HG03575 (cell line): Measurements from ENCODE around the gene C3orf18.

ENCODE experiments used
- ATAC-seq: cut with Tn5 transposase; IDR thresholded peaks from one replicate; pipeline ENCODE4 v1.9.1; 2021; ENCODE audit not compliant: unreplicated experiment, insufficient number of reproducible peaks, low FRiP score; ENCODE audit errors: extremely low read depth

C3orf18 gene

DNA sequence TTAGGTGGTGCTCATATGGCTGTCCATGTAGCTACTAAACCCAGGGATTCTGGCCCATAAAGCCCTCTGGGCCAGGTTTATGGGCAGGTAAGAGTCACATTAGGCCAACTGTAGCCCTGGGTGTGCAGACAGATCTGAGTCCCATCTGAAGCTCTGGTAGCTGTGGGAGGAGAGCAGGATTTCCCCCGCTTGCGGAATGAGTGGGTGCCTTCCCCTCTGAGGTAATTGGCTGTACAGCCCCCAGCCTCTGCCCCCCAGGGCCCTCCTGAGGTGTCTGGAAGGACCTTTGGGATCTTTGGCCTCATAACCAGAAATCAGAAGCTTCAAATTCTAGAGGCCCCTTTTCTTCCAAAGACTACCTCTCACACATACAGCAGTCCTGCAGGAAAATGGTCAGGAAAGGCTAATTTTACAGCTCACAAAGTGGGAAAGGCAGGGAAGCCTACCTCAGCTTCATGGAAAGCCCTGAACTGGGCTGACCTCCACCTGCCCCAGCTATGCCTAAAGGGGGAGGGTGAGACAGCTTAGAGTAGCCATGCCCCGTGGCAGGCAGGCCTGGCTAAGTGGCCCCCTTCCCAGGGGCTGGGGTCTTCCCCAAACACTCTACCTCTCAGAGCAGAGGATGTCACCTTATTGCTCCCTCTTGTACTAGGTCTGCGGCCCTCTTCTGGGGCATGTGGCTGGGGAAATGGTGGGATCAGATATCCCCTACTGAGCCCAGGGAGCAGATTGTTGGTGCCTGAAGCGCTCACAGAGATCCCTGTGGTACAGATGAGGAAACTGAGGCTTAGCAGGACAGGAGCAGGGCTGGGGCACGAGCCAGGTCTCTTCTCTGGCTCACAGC lies 18.6 kb upstream of the C3orf18 start:
- no peak for ATAC-seq

DNA sequence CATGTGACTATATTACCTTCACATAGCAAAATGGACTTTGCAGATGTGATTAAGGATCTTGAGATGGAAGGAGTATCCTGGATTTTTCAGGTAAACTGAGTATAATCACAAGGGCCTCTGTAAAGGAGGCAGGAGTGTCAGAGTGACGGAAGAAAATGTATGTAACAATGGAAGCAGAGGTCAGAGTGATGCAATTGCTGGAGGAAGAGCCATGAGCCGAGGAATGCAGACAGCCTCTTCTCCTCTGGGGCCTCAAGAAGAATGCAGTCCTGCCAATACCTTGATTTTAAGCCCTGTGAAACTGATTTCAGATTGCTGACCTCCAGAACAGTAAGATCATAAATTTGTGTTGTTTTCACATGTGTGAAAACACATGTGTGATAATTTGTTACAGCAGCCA lies 16.8 kb upstream of the C3orf18 start:
- ATAC-seq: no peak

DNA sequence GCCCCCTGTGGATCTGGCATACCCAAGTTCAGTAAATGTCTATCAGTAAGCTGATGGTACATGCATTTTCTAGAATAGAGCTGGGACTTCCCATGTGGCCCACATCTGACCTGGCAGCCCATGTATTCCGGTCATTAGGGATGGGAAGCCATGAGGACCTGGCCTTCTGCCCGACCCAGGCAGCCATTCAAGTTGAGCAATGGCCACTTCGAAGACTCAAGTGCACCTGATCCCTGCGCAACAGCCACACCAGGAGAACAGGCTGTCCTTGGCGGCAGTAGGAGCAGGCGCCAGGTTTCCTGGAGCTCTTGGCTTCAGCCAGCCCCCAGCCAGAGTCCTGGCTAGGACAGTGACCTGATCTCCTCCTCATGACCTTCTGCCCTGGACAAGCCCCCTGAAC lies 16.4 kb upstream of the C3orf18 start:
- ATAC-seq: no peak

DNA sequence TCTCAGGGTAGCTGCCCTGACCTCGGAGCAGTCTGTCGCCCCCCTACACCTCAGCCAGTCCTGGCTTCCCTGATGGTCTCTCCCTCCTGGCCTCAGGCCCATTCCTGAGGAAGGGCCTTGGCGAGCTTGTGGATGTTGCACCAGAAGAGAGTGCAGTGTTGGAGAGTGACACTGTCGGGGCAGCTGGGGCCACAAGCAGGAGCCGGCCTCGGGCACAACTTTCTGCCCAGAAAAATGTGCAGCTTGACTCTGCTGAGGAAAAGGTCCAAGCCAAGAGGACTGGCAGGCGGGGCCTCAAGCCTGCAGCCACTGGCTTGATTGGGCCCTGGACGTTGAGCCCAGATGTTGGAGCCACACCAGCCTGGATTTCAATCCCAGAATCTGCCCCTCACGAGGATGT lies 14.5 kb upstream of the C3orf18 start:
- no peak for ATAC-seq

DNA sequence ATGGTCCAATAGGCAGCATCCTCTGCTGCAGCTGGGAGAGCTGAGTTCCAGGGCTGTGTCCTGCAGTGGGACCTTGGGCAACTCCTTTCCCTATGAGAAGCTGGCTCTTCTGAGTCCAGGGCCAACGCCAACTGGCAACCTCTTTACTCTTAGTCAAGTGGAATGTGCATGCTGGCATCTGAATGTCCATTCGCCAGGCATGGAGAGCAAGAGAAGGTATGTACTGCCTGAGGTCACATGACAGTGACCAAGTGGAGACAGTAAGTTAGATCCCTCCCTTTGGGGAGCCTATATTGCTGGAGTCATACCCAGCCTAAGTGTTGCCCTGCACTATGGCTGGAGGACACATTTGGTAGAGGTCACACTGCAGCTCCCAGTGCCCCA lies 13.9 kb upstream of the C3orf18 start:
- ATAC-seq: no peak

DNA sequence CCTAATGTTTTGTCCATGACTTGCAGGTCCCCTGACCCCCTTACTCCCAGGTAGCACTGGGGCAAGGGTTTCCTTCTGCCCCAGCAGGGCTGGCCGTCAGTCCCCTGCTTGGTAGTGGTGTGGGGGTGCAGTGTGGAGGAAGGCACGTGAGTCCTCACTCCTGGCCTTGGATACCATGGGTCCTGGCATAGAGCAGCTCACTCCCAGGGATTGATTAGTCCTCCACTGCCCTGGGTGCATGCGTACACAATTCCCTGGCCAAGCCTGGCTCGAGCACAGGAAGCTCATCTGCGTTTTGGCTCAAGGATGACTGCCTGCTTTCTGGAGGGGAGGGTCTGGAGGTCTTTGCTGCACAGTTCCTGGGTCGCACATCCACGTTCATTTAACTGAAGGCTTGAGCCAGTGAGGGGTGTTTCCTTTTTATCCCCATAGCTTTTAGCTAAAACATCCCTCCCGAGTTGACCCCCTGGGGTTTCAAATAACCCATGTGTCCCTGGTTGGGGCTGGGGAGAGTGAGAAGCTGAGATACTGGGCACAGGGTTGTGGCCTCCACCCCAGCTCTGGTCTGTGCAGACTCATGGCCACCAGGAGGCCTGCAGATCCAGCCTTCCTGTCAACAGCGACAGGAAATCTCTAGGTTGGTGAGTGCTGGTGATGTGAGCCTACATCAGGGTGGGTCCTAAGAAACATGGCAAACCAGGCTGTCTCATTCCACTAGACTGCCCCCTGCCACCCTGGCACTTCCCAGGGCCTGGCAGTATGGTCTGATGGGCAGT lies 13.3 kb upstream of the C3orf18 start:
- no peak for ATAC-seq

DNA sequence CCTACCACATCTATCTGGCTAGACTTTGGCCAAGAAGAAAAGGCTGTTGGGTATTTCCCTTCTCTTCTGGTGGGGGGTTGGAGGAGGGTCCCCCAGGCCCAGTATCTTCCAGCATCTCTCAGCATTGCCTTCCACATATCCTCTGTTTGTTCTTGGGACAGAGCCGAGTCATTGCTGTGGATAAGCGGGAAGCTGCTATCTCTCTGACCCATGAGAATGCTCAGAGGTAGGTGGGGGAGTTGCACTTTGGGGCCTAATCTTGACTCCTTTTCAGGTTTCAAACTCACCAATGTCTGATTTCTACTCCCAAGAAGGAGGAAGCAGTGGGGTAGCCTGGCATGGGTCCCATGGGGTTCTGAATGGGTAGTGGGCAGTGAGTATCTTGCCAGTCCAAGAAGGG lies 9.8 kb upstream of the C3orf18 start:
- no peak for ATAC-seq

DNA sequence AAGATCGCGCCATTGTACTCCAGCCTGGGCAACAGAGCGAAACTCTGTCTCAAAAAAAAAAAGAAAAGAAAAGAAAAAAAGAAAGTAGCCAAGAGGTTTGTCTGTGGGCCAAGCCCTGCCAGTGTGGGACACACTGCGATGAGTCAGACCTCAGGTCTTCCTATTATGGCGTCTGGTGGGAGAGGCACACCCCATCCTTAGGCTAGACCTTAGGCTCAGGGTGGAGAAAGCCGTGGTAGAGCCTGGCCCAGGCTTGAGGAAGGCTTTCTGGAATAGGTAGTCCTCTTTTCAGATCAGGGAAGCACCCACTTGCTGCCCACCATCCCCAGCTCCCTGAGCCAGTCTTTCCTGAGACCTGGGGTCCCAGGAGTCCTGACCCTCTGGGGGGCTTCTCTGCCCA lies 7.8 kb upstream of the C3orf18 start:
- no peak for ATAC-seq

DNA sequence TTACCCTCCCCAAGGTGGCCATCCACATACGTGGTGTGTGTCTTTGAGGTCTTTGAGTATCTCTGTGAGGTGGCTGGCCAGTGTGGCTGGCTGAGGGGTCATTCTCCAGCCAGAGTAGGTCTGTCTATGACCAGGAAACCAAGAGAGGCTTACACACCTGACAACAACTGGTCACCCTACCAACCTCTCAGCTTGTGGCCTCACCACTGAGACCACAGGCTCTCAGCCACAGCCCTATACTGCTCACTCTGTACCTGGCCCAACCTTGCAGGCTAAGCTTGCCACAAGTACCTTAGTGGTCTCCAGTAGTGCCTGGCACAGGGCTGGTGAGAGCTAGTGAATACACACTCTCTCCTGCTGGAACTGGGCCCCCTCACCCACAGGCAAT lies 6.9 kb upstream of the C3orf18 start:
- ATAC-seq: no peak

DNA sequence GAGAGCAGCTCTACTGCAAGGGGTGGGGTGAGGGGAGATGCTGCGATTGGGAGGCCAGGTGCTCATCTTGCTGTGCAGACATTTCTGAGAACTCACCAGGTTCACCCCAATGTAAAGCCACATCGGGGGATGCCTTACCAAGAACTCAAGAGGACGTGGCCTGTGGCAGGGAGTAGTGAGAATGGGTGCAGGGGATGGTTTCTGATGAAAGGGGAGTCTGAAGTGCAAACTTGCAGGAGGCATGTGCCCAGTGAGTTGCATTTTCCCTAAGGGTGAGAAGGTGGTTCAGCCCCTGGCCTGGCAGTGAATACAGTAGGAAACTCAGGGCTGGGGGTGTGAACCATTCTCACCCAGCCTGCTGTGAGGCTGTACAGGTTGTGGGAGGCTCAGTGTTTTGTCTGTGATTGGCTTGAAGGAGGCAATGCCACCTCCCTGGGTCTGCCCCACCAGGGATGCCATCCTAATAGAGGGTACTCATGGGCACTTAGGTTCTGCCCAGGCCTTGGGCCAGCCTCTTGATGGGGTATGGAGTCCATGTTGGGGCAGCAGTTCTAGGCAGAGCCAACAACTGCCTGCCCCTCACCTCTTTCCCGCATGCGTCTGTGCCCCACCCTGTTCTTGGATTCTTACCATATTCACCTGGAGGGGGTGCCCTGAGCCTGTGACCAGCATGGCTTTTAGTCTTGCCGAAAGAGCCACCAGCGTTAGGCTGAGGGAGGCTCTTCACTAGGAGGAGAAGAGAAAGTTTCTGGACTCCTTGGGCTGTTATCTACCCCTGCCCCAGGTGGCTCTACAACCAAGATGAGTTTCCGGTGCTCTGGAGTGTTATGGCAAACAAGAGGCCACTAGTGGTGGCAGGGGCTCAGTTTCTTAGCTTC lies 6.3 kb upstream of the C3orf18 start:
- no peak for ATAC-seq

DNA sequence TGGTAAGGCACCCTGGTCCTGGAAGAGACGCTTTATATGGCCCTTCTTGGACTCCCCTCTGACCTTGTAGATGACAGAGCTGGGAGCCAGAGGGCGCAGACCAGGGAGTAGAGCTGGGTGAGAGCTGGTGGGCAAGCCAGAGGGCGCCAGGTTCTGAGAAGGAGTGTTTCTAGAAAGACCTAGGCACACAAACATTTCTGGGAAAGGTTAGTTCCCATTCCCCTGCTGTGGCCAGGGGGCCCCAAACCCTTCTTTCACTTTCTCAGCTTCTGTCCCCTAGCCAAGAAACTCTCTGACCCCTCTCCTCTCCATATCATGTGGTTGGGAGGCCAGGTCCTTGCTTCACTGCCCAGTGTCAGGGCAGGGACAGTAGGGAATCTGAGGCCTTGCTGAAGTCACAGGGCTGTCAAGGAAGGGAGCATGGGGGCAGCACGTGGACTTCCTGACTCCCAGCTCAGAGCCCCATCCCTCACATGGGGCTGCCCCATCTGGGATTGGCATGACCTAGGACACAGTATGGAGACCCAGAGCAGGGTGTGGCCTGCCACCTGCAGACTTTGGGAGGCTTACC lies 5.3 kb upstream of the C3orf18 start:
- no peak for ATAC-seq

DNA sequence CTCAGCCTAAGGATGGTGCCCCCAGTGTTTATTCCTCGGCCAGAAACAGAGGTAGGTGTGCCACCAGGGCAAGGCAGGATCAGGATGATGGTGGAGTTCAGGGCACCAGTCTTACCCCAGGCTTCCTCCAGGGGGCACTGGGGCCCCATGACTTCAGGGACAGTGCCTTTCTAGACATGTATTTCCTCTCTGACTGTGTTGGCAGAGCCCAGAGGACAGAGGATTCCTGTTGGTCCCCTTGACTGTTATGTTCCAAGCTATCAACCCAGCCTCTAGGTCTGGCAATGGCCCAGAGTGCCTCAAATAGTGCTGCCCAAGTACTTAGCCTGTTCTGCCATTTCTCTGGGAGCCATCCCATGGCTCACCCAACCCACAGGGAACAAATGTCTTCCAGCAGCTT lies 4.6 kb upstream of the C3orf18 start:
- no peak for ATAC-seq

DNA sequence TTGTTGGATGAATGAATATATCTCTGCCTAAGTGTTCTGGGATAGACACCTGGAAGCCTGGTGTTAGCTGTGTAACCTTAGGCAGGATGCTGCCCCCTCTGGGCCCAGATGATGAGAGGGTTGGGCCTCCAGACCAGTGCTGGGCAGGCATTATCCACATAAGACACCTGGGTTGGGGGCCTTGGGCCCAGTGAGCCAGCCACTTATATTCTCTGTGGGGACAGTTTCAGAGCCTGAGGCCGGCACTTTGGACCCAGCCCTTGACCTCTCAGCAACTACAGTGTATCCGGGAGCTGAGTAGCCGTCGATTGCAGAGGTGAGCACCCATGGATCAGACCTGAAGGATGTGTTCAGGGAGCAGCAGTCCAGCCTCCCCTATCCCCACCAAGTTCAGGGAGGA lies 3.9 kb upstream of the C3orf18 start:
- ATAC-seq: no peak

DNA sequence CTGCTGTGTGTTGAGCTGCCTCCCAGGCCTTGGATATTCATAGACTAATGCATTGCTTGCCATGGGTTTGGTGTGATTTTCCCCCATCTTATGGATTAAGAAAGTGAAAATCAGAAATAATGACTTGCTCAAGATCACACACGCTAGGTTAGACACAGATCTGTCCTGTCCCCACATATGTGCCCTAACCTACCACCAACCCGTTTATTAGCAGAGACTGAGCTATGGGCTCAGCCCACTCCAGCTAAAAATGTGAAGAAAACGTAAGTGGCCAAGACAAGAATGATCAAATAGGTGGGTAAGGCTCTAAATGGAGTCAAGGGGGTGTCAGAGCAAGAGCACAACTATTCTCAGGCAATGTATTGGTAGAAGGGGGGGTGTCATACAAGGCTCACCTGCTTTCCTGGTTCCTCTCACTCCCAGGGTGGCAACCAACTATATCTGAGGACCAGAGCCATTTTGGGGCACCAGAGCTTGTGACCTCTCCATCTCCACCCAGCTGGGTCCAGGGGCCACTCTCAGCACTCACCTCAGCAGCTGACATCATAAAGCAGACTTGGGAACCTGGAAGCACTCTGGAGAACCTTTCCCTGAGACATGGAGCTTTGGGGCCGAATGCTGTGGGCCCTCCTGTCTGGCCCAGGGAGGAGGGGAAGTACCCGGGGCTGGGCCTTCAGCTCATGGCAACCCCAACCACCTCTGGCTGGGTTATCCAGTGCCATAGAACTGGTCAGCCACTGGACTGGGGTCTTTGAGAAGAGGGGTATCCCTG lies 3.1 kb upstream of the C3orf18 start:
- ATAC-seq: no peak

DNA sequence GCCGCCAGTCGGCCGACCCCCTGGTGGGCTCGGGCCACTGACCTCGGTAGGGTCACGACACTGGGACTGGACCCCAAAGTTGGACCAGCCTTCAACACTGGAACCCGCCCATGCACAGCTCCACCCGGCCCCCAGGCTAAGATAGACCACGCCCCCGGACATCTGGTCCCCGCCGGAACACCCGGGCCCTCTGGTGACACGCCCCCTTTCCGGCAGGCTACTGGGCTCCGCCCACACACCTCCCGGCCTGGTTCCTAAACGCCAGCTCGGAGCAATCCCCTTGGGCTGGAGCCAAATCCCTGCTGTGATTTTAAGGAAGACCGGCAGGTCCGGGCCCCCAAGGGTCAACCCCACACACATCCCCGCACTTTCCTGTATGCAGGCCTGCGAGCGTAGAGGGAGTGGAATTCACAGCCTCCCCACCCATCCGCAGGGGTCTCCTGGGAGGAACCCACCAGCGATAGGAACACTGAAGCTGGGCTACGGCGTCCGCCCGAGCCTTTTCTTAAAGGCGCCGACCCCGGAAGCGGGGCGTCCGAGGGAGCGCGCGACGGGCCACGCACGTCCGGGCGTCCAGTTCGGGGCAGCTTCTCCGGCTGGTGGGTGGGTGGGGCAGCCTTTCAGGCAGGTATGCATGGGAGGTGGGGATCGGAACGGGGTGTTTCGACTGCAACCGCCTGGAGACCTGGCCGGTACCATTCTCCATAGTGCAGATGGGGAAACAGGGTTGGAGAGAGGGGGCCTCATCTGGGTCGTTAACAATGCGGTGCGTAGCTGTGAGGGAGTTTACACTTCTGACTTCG lies 1.6 kb upstream of the C3orf18 start, which contains the start of gene HEMK1:
HEMK1 (plus strand) TSS at position 576 of the 803 bp plus-strand sequence. CDS start 1,583 bp downstream, outside the sequence.
- peak; percentile 28 for ATAC-seq

DNA sequence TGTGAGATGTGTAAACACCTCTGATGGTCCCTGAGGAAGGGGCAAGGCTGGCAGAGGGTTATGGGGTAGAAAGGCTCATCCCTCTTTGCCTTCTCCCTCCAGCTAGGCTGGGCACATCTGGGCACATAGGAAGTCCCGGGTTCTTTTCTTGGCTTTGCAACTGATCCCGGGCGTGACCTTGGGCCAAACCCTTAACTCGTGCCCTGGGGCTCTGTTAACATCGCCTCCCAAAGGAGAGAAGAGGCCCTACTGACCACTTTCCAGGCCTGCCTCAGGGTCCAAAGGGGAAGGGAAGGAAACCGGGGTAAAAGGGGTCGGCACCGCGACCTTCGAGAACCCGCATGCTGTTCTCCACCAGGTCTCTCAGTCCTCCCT lies 549 bp downstream of the C3orf18 start:
- no peak for ATAC-seq

DNA sequence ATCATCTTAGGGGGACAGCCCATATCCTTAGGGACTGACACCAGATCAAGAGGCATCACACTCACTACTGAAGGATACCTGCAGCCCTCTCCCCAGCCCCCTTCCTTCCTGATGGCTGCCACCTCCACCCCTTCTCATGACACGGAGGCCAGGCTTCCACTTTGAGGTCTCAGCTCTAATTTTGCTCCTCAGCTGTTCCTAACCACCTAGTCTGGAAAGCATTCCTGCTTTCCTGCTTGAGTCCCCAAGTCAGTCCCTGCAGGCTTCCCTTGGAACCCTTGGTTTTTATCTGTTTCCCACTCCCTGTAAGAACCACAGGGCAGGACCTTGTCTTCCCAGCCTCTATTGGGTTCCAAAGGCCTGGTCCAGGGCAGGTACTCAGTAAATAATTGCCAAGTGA lies 3.2 kb downstream of the C3orf18 start:
- ATAC-seq: no peak

DNA sequence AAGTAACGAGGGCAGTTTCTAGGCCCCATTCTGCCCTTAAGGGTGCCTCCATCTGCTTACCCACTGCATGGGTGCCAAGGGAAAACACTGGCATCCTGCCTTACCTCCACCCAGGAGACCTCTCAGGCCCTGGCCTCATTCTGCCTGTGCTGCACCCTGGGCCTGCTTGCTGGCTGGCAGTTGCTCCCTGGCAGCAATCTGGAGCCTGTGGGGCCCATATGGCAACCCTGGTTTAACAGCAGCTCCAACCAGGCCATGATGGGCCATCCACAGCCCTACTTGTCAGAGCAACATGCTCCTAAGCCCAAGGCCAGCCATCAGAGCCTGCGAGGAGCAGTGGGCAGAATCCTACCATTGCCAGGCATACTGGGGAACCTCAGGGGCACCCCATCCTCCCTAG lies 3.7 kb downstream of the C3orf18 start:
- ATAC-seq: no peak
